WTC11 (cell line): Measurements from ENCODE around the gene NGF. TPM values are rescaled to one million over a fixed set of nuclear protein-coding genes. Genes with fewer than 3 reads are reported as not detected.
A peak's percentile ranks its signal among the peaks of the same experiment; 100 is the strongest.

Experiments
- ATAC-seq: fragments of 200-7000 bp; cut with Tn5 transposase; 2 replicates; pipeline ENCODE4 v1.10.0; 2021; ENCODE audit warnings: mild to moderate bottlenecking, moderate library complexity
- CTCF ChIA-PET: fragments of 300-600 bp; sonication (Branson Sonifier 250); formaldehyde crosslinking; loops from one replicate; lab custom pipeline; 2021; ENCODE audit warnings: antibody characterized with exemption; lab: Charles Lee
- POLR2A ChIA-PET: fragments of 350-600 bp; sonication (Branson Sonifier 250); formaldehyde crosslinking; loops from one replicate; lab custom pipeline; 2021; ENCODE audit warnings: antibody characterized with exemption; lab: Charles Lee
- DNase-seq: peaks from one replicate; pipeline ENCODE4 v3.0.0; 2021; ENCODE audit warnings: low spot score
- H3K27ac Mint-ChIP-seq: 2 replicates; pipeline ENCODE4 v1.8.0; 2021; ENCODE audit warnings: mixed read lengths
- H3K27me3 Mint-ChIP-seq: 2 replicates; pipeline ENCODE4 v1.8.0; 2021; ENCODE audit warnings: low read depth, mild to moderate bottlenecking, moderate library complexity, mixed read lengths
- H3K36me3 Mint-ChIP-seq: 2 replicates; pipeline ENCODE4 v1.8.0; 2021; ENCODE audit warnings: mixed read lengths
- H3K4me1 Mint-ChIP-seq: 2 replicates; pipeline ENCODE4 v1.8.0; 2022; ENCODE audit warnings: mixed read lengths
- H3K4me3 Mint-ChIP-seq: 2 replicates; pipeline ENCODE4 v1.8.0; 2021; ENCODE audit warnings: mild to moderate bottlenecking, moderate library complexity, mixed read lengths
- H3K9me3 Mint-ChIP-seq: 2 replicates; pipeline ENCODE4 v1.8.0; 2021; ENCODE audit warnings: mixed read lengths
- AFF4 ChIP-seq: sonication (generic); formaldehyde crosslinking; IDR thresholded peaks from 2 replicates; pipeline ENCODE4 v1.8.1; 2023; ENCODE audit warnings: mild to moderate bottlenecking, missing genetic modification reagents, borderline replicate concordance
- ATF6 ChIP-seq: sonication (generic); formaldehyde crosslinking; IDR thresholded peaks from 2 replicates; pipeline ENCODE4 v1.8.1; 2023; ENCODE audit warnings: mild to moderate bottlenecking, missing genetic modification reagents
- ERG ChIP-seq: fragments of 250-450 bp; sonication (Bioruptor Pico); IDR thresholded peaks from 2 replicates; pipeline ENCODE4 v1.8.0; 2021; ENCODE audit warnings: mild to moderate bottlenecking
- ESRRA ChIP-seq: sonication (generic); formaldehyde crosslinking; IDR thresholded peaks from 2 replicates; pipeline ENCODE4 v1.8.1; 2022; ENCODE audit warnings: mild to moderate bottlenecking, missing genetic modification reagents, borderline replicate concordance
- FOXP1 ChIP-seq: sonication (generic); formaldehyde crosslinking; IDR thresholded peaks from 2 replicates; pipeline ENCODE4 v1.8.0; 2022; ENCODE audit warnings: missing genetic modification reagents, mild to moderate bottlenecking, moderate library complexity, borderline replicate concordance
- FOXP4 ChIP-seq: sonication (generic); formaldehyde crosslinking; IDR thresholded peaks from 2 replicates; pipeline ENCODE4 v1.8.0; 2022; ENCODE audit warnings: mild to moderate bottlenecking, missing genetic modification reagents
- JUN ChIP-seq: sonication (generic); formaldehyde crosslinking; IDR thresholded peaks from 2 replicates; pipeline ENCODE4 v1.8.0; 2023; ENCODE audit warnings: mild to moderate bottlenecking, missing genetic modification reagents
- MAX ChIP-seq: sonication (generic); formaldehyde crosslinking; IDR thresholded peaks from 2 replicates; pipeline ENCODE4 v1.8.0; 2022; ENCODE audit warnings: mild to moderate bottlenecking, missing genetic modification reagents
- MLX ChIP-seq: sonication (generic); formaldehyde crosslinking; IDR thresholded peaks from 2 replicates; pipeline ENCODE4 v1.8.1; 2023; ENCODE audit warnings: mild to moderate bottlenecking, missing genetic modification reagents, moderate library complexity
- MYBL2 ChIP-seq: sonication (generic); formaldehyde crosslinking; IDR thresholded peaks from 2 replicates; pipeline ENCODE4 v1.8.1; 2023; ENCODE audit warnings: mild to moderate bottlenecking, moderate library complexity, missing genetic modification reagents
- NR3C1 ChIP-seq: sonication (generic); formaldehyde crosslinking; conservative IDR thresholded peaks from 2 replicates; pipeline ENCODE4 v1.8.1; 2023; ENCODE audit warnings: low read depth, mild to moderate bottlenecking, missing genetic modification reagents
- PRRX2 ChIP-seq: fragments of 250-450 bp; sonication (Bioruptor Pico); IDR thresholded peaks from 2 replicates; pipeline ENCODE4 v1.8.0; 2021; ENCODE audit warnings: mild to moderate bottlenecking
- SMAD4 ChIP-seq: sonication (generic); formaldehyde crosslinking; IDR thresholded peaks from 2 replicates; pipeline ENCODE4 v1.8.0; 2022; ENCODE audit warnings: mild to moderate bottlenecking, missing genetic modification reagents
- SP1 ChIP-seq: sonication (generic); formaldehyde crosslinking; conservative IDR thresholded peaks from 2 replicates; pipeline ENCODE4 v1.8.1; 2022; ENCODE audit warnings: missing genetic modification reagents
- ZBTB21 ChIP-seq: sonication (generic); formaldehyde crosslinking; IDR thresholded peaks from 2 replicates; pipeline ENCODE4 v1.8.1; 2023; ENCODE audit warnings: mild to moderate bottlenecking, missing genetic modification reagents, borderline replicate concordance
- ZNF232 ChIP-seq: sonication (generic); formaldehyde crosslinking; IDR thresholded peaks from 2 replicates; pipeline ENCODE4 v1.8.0; 2022; ENCODE audit warnings: mild to moderate bottlenecking, missing genetic modification reagents
- ZNF416 ChIP-seq: fragments of 250-450 bp; sonication (Bioruptor Pico); IDR thresholded peaks from 2 replicates; pipeline ENCODE4 v1.9.0; 2021; ENCODE audit warnings: mild to moderate bottlenecking, inconsistent platforms
- total RNA-seq: library from RNA; stranded (reverse); gene quantifications from 3 replicates; pipeline ENCODE4 v1.2.3, GENCODE V29; 2021

The NGF gene
- total RNA-seq, 1 experiment from 2014 or later: 0.55 TPM

GRCh38 chr1:115314765-115315164 lies 23.3 kb downstream of the NGF start:
- H3K27me3 Mint-ChIP-seq: no peaks in the 10 kb centered on the region
- TF ChIP-seq JUN (CRISPR knock-in tag) (no peak), SP1 (CRISPR knock-in tag) (no peak), SMAD4 (CRISPR knock-in tag) (no peak)
- DNase-seq (no peak), ATAC-seq (peak; percentile 69)
- peaks cover 2% of the 10 kb centered on the region; the same call in 1 of the 2 replicates for H3K9me3 Mint-ChIP-seq
- CTCF ChIA-PET: interaction anchor here (1.3 to 1.5 kb wide), 2 partner anchors 24 to 176 kb away, joined by 3 to 5 read pairs; partner anchors contain the start of gene NGF
- peaks cover 39% of the 10 kb centered on the region for H3K4me1 Mint-ChIP-seq
- no peak overlapping the region for H3K4me3 Mint-ChIP-seq
- H3K27ac Mint-ChIP-seq: no peak overlapping the region
- no peaks in the 10 kb centered on the region for H3K36me3 Mint-ChIP-seq
- POLR2A ChIA-PET: no interaction called here

GRCh38 chr1:115314092-115314491 lies 24.0 kb downstream of the NGF start:
- Mint-ChIP-seq H3K4me1 (peaks cover 39% of the 10 kb centered on the region), H3K4me3 (no peak overlapping the region), H3K27ac (no peak overlapping the region), H3K36me3 (no peaks in the 10 kb centered on the region), H3K27me3 (no peaks in the 10 kb centered on the region), H3K9me3 (peaks cover 6% of the 10 kb centered on the region; the same call in 1 of the 2 replicates)
- POLR2A ChIA-PET: no interaction called here
- no peak for DNase-seq
- CTCF ChIA-PET: interaction anchor here (0.7 to 1.3 kb wide), 2 partner anchors 38 to 175 kb away, joined by 3 to 5 read pairs; no protein-coding TSS in a partner anchor
- TF ChIP-seq ZNF232 (CRISPR knock-in tag): no peak
- TF ChIP-seq ATF6: no peak
- no peak for TF ChIP-seq FOXP1 (CRISPR knock-in tag)
- no peak for TF ChIP-seq FOXP4 (CRISPR knock-in tag)
- TF ChIP-seq MAX (CRISPR knock-in tag): no peak
- no peak for TF ChIP-seq MLX (CRISPR knock-in tag)
- TF ChIP-seq ERG (CRISPR knock-in tag): no peak
- no peak for TF ChIP-seq NR3C1 (CRISPR knock-in tag)
- no peak for TF ChIP-seq ESRRA (CRISPR knock-in tag)
- TF ChIP-seq PRRX2: no peak
- no peak for TF ChIP-seq AFF4 (CRISPR knock-in tag)
- TF ChIP-seq ZBTB21: no peak
- no peak for TF ChIP-seq ZNF416 (CRISPR knock-in tag)
- TF ChIP-seq MYBL2 (CRISPR knock-in tag): no peak
- no peak for ATAC-seq
